H1 (cell line): ENCODE measurements around the gene RELA. TPM values are rescaled to one million over a fixed set of nuclear protein-coding genes. Genes with fewer than 3 reads are reported as not detected.

Source experiments
- ASH2L ChIP-seq: fragments of 200-600, 300-600 bp; sonication (generic); IDR thresholded peaks from one replicate; pipeline ENCODE4 v1.7.1; 2017; ENCODE audit warnings: low read length
- ATF3 ChIP-seq: IDR thresholded peaks from 2 replicates; pipeline ENCODE4 v1.6.1; 2011; ENCODE audit warnings: low read depth, mild to moderate bottlenecking, low read length; ENCODE audit not compliant: insufficient read depth
- CBX5 ChIP-seq: fragments of 300-800, 300-1000 bp; sonication (generic); IDR thresholded peaks from 2 replicates; pipeline ENCODE4 v1.7.1; 2016; ENCODE audit warnings: antibody characterized with exemption, low read length, low read depth
- EP300 ChIP-seq, 2 experiments: IDR thresholded peaks; 1 replicate in 1 of 2; 2 replicates in 1 of 2; pipeline ENCODE4 v1.6.1; 2011 to 2012; ENCODE audit warnings: low read depth in 2 of 2, low read length in 2 of 2, mild to moderate bottlenecking in 2 of 2, borderline replicate concordance in 1 of 2, inconsistent platforms in 1 of 2, moderate library complexity in 1 of 2
- JUND ChIP-seq: IDR thresholded peaks from 2 replicates; pipeline ENCODE4 v1.6.1; 2011; ENCODE audit warnings: mild to moderate bottlenecking, improper control_type of control experiment, low read length
- POLR2AphosphoS5 ChIP-seq: IDR thresholded peaks from 2 replicates; pipeline ENCODE4 v1.6.1; 2011; ENCODE audit warnings: low read depth, low read length
- polyA plus RNA-seq, 7 experiments: library from polyadenylated mRNA; depleted of rRNA in 3 of 7; stranded (reverse) in 5 of 7; unstranded in 2 of 7; fragments of >200 nt in 5 of 7; fragments of 200-250 nt in 2 of 7; gene quantifications; 1 replicate in 5 of 7; 2 replicates in 1 of 7; 4 replicates in 1 of 7; pipeline versions ENCODE4 v1.2.1 to v1.2.3, GENCODE V29; 2011 to 2013; ENCODE audit warnings: missing spikeins in 2 of 7, mixed read lengths in 2 of 7
- total RNA-seq: library from RNA; stranded (reverse); fragmentation: NEBNext Ultra II Directional; extraction: Animal tissue kit (Norgen Biotek cat#: 25700); gene quantifications from 2 replicates; pipeline ENCODE4 v1.2.1, GENCODE V29; 2021

RELA gene
- total and polyA plus RNA-seq, 2 of the 8 experiments (the other 6 are each of a cell fraction or from before 2014, with no cell fraction given): 21.9 to 27.5 TPM

DNA sequence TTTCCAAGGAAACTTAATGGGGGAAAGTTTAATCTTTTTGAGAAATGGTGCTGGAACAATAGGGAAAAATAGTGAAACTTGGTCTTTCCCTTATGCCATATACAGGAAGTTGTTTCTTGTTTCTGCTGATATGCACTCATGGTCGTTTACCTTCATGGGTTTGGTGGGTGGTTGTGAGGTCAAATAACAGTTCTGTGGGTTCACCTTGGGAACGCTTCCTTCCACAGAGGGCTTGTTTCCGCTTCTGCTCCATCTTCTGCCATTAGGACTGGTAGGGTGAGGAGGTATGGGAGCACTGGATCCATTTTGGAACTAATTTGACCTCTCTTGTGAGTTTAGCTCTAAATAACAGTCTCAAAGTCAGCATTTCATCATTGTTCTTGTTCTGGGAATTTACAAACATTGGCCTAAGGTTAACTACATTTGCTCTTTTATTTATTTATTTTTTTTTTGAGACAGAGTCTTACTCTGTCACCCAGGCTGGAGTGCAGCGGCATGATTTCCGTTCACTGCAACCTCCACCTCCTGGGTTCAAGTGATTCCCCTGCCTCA is 17.6 kb upstream of the RELA start (continued):
- TF ChIP-seq ATF3: no peak
- TF ChIP-seq EP300 (IDR thresholded peaks at IDR 0.05; ENCODE audit: borderline replicate concordance in 1 of 2, low read depth in 2 of 2, low read length in 2 of 2): no peak
- no peak for TF ChIP-seq ASH2L
- no peak for TF ChIP-seq POLR2AphosphoS5
- TF ChIP-seq JUND: no peak
- no peak for TF ChIP-seq CBX5
